HepG2 (cell line): Measurements from ENCODE around the gene GRHPR. TPM values are rescaled to one million over a fixed set of nuclear protein-coding genes. Genes with fewer than 3 reads are reported as not detected.

Experiments used
- ATAC-seq: fragments of 200-7000 bp; cut with Tn5 transposase; 3 replicates; pipeline ENCODE4 v1.9.1; 2020; ENCODE audit warnings: mild to moderate bottlenecking, moderate library complexity
- BruUV-seq: library from RNA; stranded (reverse); fragments of 400-500 nt; replicated peaks from 2 replicates; lab custom pipeline; 2021; lab: Mats Ljungman, UMichigan
- CTCF ChIA-PET: fragments of 300-600 bp; formaldehyde crosslinking; extraction: SDS; loops from one replicate; lab custom pipeline; 2021; ENCODE audit warnings: low total read pairs, inconsistent platforms, low intra/inter-chr PET ratio; lab: Yijun Ruan, JAX
- POLR2A ChIA-PET: fragments of 350-600 bp; sonication (Branson Sonifier 250); formaldehyde crosslinking; loops from one replicate; lab custom pipeline; 2020; ENCODE audit warnings: antibody characterized with exemption, inconsistent platforms; lab: Yijun Ruan, JAX
- DNase-seq: peaks from one replicate; pipeline ENCODE4 v3.0.0-alpha.2; 2015; ENCODE audit warnings: low spot score
- FAIRE-seq: peaks from 3 replicates; lab custom pipeline; 2011; peaks lifted over from hg19 to GRCh38; lab: Jason Lieb, UNC
- H2AFZ ChIP-seq: one replicate; pipeline ENCODE4 v1.6.1; 2011; ENCODE audit warnings: low read length, inconsistent platforms
- H3K27ac ChIP-seq: fragments of 300-600 bp; 3 replicates; pipeline ENCODE4 v1.8.0; 2011; ENCODE audit warnings: mixed run types, mild to moderate bottlenecking, mixed read lengths, low read length, inconsistent platforms; ENCODE audit not compliant: insufficient read depth; ENCODE audit errors: extremely low read length
- H3K27me3 ChIP-seq, 2 experiments: fragments of 200-600 bp in 1 of 2; 2 replicates in 1 of 2; 3 replicates in 1 of 2; pipeline versions ENCODE4 v1.6.0 to v1.8.0; 2011; ENCODE audit warnings: low read length in 2 of 2, mild to moderate bottlenecking in 2 of 2, moderate library complexity in 2 of 2, inconsistent platforms in 1 of 2; ENCODE audit not compliant: insufficient read depth in 2 of 2, control insufficient read depth in 1 of 2
- H3K36me3 ChIP-seq, 2 experiments: fragments of 200-600 bp in 1 of 2; replicated peaks in 1 of 2; 2 replicates in 1 of 2; 3 replicates in 1 of 2; pipeline versions ENCODE4 v1.5.1 to v1.8.0; 2011; ENCODE audit warnings: low read length in 2 of 2, inconsistent platforms in 1 of 2; ENCODE audit not compliant: insufficient read depth in 2 of 2, control insufficient read depth in 1 of 2
- H3K4me1 ChIP-seq: 2 replicates; pipeline ENCODE4 v1.5.1; 2012; ENCODE audit warnings: low read length, inconsistent platforms; ENCODE audit not compliant: insufficient read depth
- H3K4me2 ChIP-seq: 2 replicates; pipeline ENCODE4 v1.6.0; 2011; ENCODE audit warnings: low read depth, low read length, inconsistent platforms
- H3K4me3 ChIP-seq, 3 experiments: fragments of 200-600 bp in 1 of 3; sonication (generic), shearing (Covaris generic) in 1 of 3; replicated peaks in 1 of 3; 2 replicates each; pipeline ENCODE4 v1.5.1; 2011 to 2016; ENCODE audit warnings: low read length in 3 of 3, inconsistent platforms in 2 of 3, low read depth in 2 of 3, mild to moderate bottlenecking in 2 of 3, control low read depth in 1 of 3, mixed read lengths in 1 of 3; ENCODE audit not compliant: insufficient read depth in 1 of 3
- H3K79me2 ChIP-seq: one replicate; pipeline ENCODE4 v1.6.1; 2011; ENCODE audit warnings: low read length, inconsistent platforms; ENCODE audit not compliant: insufficient read depth
- H3K9ac ChIP-seq: 2 replicates; pipeline ENCODE4 v1.6.0; 2011; ENCODE audit warnings: mild to moderate bottlenecking, low read depth, low read length, inconsistent platforms; ENCODE audit not compliant: insufficient read depth
- H3K9me3 ChIP-seq: 2 replicates; pipeline ENCODE4 v1.5.1; 2012; ENCODE audit warnings: mild to moderate bottlenecking, low read length
- H4K20me1 ChIP-seq: 2 replicates; pipeline ENCODE4 v1.6.0; 2011; ENCODE audit warnings: inconsistent platforms, mild to moderate bottlenecking, low read length, moderate library complexity; ENCODE audit not compliant: insufficient read depth
- ATF1 ChIP-seq: IDR thresholded peaks from 2 replicates; pipeline ENCODE4 v1.6.1; 2016; ENCODE audit warnings: mild to moderate bottlenecking, control low read depth
- ATF7 ChIP-seq, 2 experiments: fragments of 450-650 bp in 1 of 2; sonication (generic) in 1 of 2; formaldehyde crosslinking in 1 of 2; IDR thresholded peaks; 2 replicates each; pipeline versions ENCODE4 v1.4.0 to v1.6.1; 2016 to 2020; ENCODE audit warnings: antibody characterized with exemption in 1 of 2, mild to moderate bottlenecking in 1 of 2, missing genetic modification reagents in 1 of 2
- BRF2 ChIP-seq: sonication (generic); formaldehyde crosslinking; IDR thresholded peaks from 2 replicates; pipeline ENCODE4 v1.8.1; 2022; ENCODE audit warnings: mild to moderate bottlenecking, missing genetic modification reagents
- ESRRA ChIP-seq: sonication (generic); formaldehyde crosslinking; IDR thresholded peaks from 2 replicates; pipeline ENCODE4 v1.5.1; 2020; ENCODE audit warnings: mild to moderate bottlenecking, low read depth, missing genetic modification reagents
- SKIL ChIP-seq: sonication (generic); formaldehyde crosslinking; IDR thresholded peaks from 2 replicates; pipeline ENCODE4 v1.8.0; 2022; ENCODE audit warnings: missing genetic modification reagents, mild to moderate bottlenecking, moderate library complexity, borderline replicate concordance
- SP4 ChIP-seq: sonication (generic); formaldehyde crosslinking; IDR thresholded peaks from 2 replicates; pipeline ENCODE4 v1.8.1; 2023; ENCODE audit warnings: mild to moderate bottlenecking, missing genetic modification reagents
- ZFAT ChIP-seq: sonication (generic); formaldehyde crosslinking; conservative IDR thresholded peaks from 2 replicates; pipeline ENCODE4 v1.8.1; 2023; ENCODE audit warnings: missing genetic modification reagents, inconsistent platforms
- ZNF30 ChIP-seq: sonication (generic); formaldehyde crosslinking; IDR thresholded peaks from 2 replicates; pipeline ENCODE4 v1.5.0; 2020; ENCODE audit warnings: mild to moderate bottlenecking, missing genetic modification reagents
- ZNF678 ChIP-seq: sonication (generic); formaldehyde crosslinking; IDR thresholded peaks from 2 replicates; pipeline ENCODE4 v1.4.0; 2020; ENCODE audit warnings: mild to moderate bottlenecking, missing genetic modification reagents
- WGBS: methylation state at CpG from one replicate; pipeline ENCODE4 v1.1.6; 2017; ENCODE audit warnings: low lambda C conversion rate; 5-methylcytosine and 5-hydroxymethylcytosine counted together
- in situ Hi-C: cut with HindIII; loops from 2 replicates; pipeline ENCODE4 v1.10.0; 2017; ENCODE audit warnings: low pct_unique_long_range_greater_than_20kb; ENCODE audit not compliant: extremely low pct_ligation_motif_present
- intact Hi-C: fragments of 100-400 bp; cut with micrococcal nuclease; formaldehyde crosslinking; loops from one replicate; pipeline ENCODE4 v1.10.0; 2022; ENCODE audit not compliant: unreplicated experiment
- polyA plus RNA-seq, 8 experiments: library from polyadenylated mRNA; depleted of rRNA in 3 of 8; stranded (reverse) in 7 of 8; unstranded in 1 of 8; fragments of >200 nt; fragmentation: Illumina TruSeq in 4 of 8; extraction: Trizol in 4 of 8; gene quantifications; 2 replicates each; pipeline versions ENCODE4 v1.2.1 to v1.2.3, GENCODE V29; 2011 to 2016; ENCODE audit warnings: low read depth in 4 of 8, missing spikeins in 1 of 8, mixed read lengths in 1 of 8; ENCODE audit not compliant: insufficient read depth in 1 of 8
- total RNA-seq, 5 experiments: library from RNA; depleted of rRNA; stranded (reverse); fragments of >200 nt; fragmentation: Illumina TruSeq; extraction: Trizol; gene quantifications; 2 replicates each; pipeline ENCODE4 v1.2.3, GENCODE V29; 2016; ENCODE audit warnings: low read depth in 1 of 5
- TF ChIP-seq, protein P1 (sequence below): sonication (generic); formaldehyde crosslinking; IDR thresholded peaks from 2 replicates; pipeline ENCODE4 v1.8.1; 2023; ENCODE audit warnings: missing genetic modification reagents, inconsistent platforms, borderline replicate concordance
- TF ChIP-seq, protein P2 (sequence below): sonication (generic); formaldehyde crosslinking; IDR thresholded peaks from 2 replicates; pipeline ENCODE4 v1.4.0; 2020; ENCODE audit warnings: missing genetic modification reagents, borderline replicate concordance

Gene GRHPR
- total and polyA plus RNA-seq, 2 of the 13 experiments (the other 11 are each of a cell fraction or from before 2014, with no cell fraction given) = 113 to 115 TPM

- no peak overlapping the region for H3K4me2 ChIP-seq
- TF ChIP-seq ATF7 (IDR thresholded peaks at IDR 0.05) (peak; percentile 49; the same call in 1 of the 2 replicates), ATF7 (CRISPR knock-in tag; IDR thresholded peaks at IDR 0.05) (no peak), ATF1 (CRISPR knock-in tag) (no peak), ESRRA (no peak)
- TF ChIP-seq, protein P1, sequence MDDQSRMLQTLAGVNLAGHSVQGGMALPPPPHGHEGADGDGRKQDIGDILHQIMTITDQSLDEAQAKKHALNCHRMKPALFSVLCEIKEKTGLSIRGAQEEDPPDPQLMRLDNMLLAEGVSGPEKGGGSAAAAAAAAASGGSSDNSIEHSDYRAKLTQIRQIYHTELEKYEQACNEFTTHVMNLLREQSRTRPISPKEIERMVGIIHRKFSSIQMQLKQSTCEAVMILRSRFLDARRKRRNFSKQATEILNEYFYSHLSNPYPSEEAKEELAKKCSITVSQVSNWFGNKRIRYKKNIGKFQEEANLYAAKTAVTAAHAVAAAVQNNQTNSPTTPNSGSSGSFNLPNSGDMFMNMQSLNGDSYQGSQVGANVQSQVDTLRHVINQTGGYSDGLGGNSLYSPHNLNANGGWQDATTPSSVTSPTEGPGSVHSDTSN (CRISPR knock-in tag) = no peak
- no peaks in the 10 kb centered on the region for H3K36me3 ChIP-seq
- no TSS peak for BruUV-seq
- DNase-seq (no peak), FAIRE-seq (no peak), ATAC-seq (no peak)
- in situ Hi-C loops = no loop called here
- POLR2A ChIA-PET = interaction anchor here (1.0 kb wide), 1 partner anchor 261 kb away, joined by 3 read pairs; the partner anchor contains the start of gene ZCCHC7
- no peak overlapping the region for H3K4me3 ChIP-seq
- H3K27me3 ChIP-seq = peaks cover 0 to 9% of the 10 kb centered on the region in 2 experiments; a peak in 2 of 5 replicates
- WGBS = 86% methylated on average over 9 of the region's 9 CpGs
- intact Hi-C loops = no loop called here
- no peaks in the 10 kb centered on the region for H3K79me2 ChIP-seq
- H2AFZ ChIP-seq = no peak overlapping the region
- H3K9me3 ChIP-seq = no peaks in the 10 kb centered on the region
- peaks cover 17% of the 10 kb centered on the region for H3K4me1 ChIP-seq
- no peak overlapping the region for H3K9ac ChIP-seq
- CTCF ChIA-PET = no interaction called here
- no peak overlapping the region for H3K27ac ChIP-seq
- no peaks in the 10 kb centered on the region for H4K20me1 ChIP-seq
These were observed 41.9 kb upstream of the GRHPR start for GRCh38 chr9:37380570-37380969.

DNA sequence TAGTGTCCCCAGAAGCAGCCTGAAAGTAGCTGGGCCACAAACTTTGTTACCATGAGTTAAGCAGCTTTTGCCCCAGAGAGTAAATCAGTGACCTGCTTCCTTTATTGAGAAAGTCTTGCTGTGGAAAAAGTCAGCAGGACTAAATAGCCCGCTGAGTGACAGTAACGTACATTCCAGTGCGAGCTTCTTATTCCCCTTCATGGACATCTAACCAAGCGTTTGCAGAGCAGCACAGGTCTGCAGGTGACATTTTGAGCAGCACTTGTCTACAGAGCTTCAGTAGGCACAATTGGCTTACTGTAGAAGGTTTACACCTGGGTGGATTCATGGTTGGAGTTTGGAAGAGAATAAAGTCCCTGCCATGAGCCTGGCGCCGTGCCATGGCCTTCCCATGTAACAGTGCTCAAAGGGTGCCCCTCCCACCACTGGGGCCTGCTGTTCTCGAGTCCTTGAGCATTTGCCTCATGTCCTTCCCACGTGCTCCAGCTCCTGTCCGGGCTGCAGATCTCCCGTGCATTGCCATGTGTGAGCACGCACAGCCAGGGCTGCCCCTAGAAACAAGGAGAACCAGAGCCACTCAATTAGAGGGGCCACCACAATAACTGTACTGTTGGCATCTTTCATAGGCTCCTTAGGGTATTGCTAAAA, 41.3 kb upstream of the GRHPR start:
- CTCF ChIA-PET = no interaction called here
- in situ Hi-C loops (no loop called here), intact Hi-C loops (no loop called here)
- peak overlapping the region; percentile 14 for H3K27ac ChIP-seq
- no peaks in the 10 kb centered on the region for H3K9me3 ChIP-seq
- peaks cover 17% of the 10 kb centered on the region for H3K4me1 ChIP-seq
- peak; percentile 75 for ATAC-seq
- POLR2A ChIA-PET = interaction anchor here (1.0 kb wide), 1 partner anchor 261 kb away, joined by 3 read pairs; the partner anchor contains the start of gene ZCCHC7
- peak; percentile 23 for FAIRE-seq
- H3K27me3 ChIP-seq = peaks cover 0 to 9% of the 10 kb centered on the region in 2 experiments; a peak in 2 of 5 replicates
- no peaks in the 10 kb centered on the region for H4K20me1 ChIP-seq
- no peak overlapping the region for H3K4me3 ChIP-seq
- H3K36me3 ChIP-seq = no peaks in the 10 kb centered on the region
- no peaks in the 10 kb centered on the region for H3K79me2 ChIP-seq
- peak overlapping the region; percentile 49 for H3K4me2 ChIP-seq
- peak; percentile 56 for DNase-seq
- no peak overlapping the region for H2AFZ ChIP-seq
- BruUV-seq = no TSS peak
- under 1% methylated on average over 9 of the region's 11 CpGs for WGBS
- H3K9ac ChIP-seq = no peak overlapping the region
- TF ChIP-seq SKIL (CRISPR knock-in tag) (no peak), BRF2 (no peak), ZNF30 (peak; percentile 82; the same call in 1 of the 2 replicates), SP4 (no peak), ZNF678 (no peak), ZFAT (no peak)
- TF ChIP-seq, protein P2, sequence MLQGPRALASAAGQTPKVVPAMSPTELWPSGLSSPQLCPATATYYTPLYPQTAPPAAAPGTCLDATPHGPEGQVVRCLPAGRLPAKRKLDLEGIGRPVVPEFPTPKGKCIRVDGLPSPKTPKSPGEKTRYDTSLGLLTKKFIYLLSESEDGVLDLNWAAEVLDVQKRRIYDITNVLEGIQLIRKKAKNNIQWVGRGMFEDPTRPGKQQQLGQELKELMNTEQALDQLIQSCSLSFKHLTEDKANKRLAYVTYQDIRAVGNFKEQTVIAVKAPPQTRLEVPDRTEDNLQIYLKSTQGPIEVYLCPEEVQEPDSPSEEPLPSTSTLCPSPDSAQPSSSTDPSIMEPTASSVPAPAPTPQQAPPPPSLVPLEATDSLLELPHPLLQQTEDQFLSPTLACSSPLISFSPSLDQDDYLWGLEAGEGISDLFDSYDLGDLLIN (CRISPR knock-in tag) = no peak
